Right lobe of liver (tissue), 4 donors: ENCODE data around the gene PSMB9.

ENCODE experiments used
- CTCF ChIP-seq, 4 donors: fragments of 200-600 bp in 3 of 4; fragments of 450-650 bp in 1 of 4; IDR thresholded peaks; one replicate each; pipeline versions ENCODE4 v1.5.1 to v1.8.0; 2016 to 2022; ENCODE audit warnings: antibody characterized with exemption in 4 of 4, mild to moderate bottlenecking in 2 of 4
- POLR2A ChIP-seq: fragments of 450-650 bp; IDR thresholded peaks from one replicate; pipeline ENCODE4 v1.6.1; 2017; ENCODE audit warnings: antibody characterized with exemption, mild to moderate bottlenecking
- donor health status: DM: no; HTN: no; CAD: no.
- donor health status: DM: no; HTN: no; CAD: no.
- donor health status: DM: no; HTN: yes; CAD: no.

- TF ChIP-seq CTCF (IDR thresholded peaks at IDR 0.05), result no peak
- TF ChIP-seq POLR2A, result no peak
Measured at GRCh38 chr6:32862725-32863124, 8.7 kb downstream of the PSMB9 start.
